ENCODE measurements around the gene MGLL.

DNA sequence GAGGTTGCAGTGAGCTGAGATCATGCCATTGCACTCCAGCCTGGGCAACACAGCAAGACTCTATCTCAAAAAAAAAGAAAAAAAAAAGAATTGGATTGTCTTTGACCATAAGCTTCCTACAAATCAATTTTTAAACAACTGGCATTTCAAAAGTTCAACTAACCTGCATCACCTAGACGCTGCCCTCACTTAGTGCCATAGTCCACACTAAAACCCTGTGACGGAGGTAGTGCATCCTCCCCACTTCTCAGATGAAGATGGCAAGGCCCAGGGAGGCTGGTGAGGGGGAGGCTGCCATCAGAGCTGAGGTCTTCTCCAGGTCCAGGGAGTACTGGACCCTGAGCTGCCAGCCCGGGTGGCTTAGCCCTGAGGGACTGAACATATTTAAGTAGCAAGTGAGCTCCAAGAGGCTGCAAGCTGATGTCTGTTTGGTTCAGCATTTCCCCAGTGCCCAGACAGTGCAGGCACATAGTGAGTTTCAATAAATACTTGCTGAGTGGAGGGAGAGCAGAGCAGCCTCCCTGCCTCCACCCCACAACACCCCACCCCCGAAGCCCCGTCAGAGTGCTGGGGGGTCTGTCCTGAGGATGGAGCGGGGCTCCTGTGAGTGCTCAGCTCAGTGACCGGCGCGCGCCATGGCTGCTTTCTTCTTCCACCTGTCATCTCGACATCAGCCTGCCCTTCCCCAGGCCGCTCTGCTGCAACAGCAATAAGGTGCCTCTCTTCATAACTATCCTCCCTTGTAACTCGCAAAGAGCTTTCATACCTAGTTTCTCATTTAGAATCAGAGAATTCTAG is 52.8 kb downstream of the MGLL start:
- TF ChIP-seq CTCF (IDR thresholded peaks at IDR 0.05; ENCODE audit: low read length): no peak
- TF ChIP-seq EZH2phosphoT487 (IDR thresholded peaks at IDR 0.05; ENCODE audit: low read length): no peak
- no peak for TF ChIP-seq EZH2 (optimal IDR thresholded peaks at IDR 0.05; ENCODE audit: low read depth, low read length)

Data from MM.1S (cell line).